Suprapubic skin (tissue), 3 donors: ENCODE results near the gene HIF1A.

Experiments
- CTCF ChIP-seq, 2 donors: fragments of 200-600 bp in 1 of 2; fragments of 450-650 bp in 1 of 2; sonication (generic) in 1 of 2; IDR thresholded peaks; one replicate each; pipeline ENCODE4 v1.5.1; 2016 to 2019; ENCODE audit warnings: antibody characterized with exemption in 2 of 2, mild to moderate bottlenecking in 1 of 2, moderate library complexity in 1 of 2
- POLR2AphosphoS5 ChIP-seq, 3 donors: sonication (generic); formaldehyde crosslinking; IDR thresholded peaks; one replicate each; pipeline ENCODE4 v1.6.1; 2017; ENCODE audit warnings: antibody characterized with exemption in 3 of 3

- no peak for TF ChIP-seq CTCF (IDR thresholded peaks at IDR 0.05)
- TF ChIP-seq POLR2AphosphoS5 (IDR thresholded peaks at IDR 0.05) = no peak
Observed at GRCh38 chr14:61719344-61720293, 24.3 kb downstream of the HIF1A start.
